Glomerular visceral epithelial cell (primary cell): ENCODE results near the gene PDE4D.
A peak's percentile ranks its signal among the peaks of the same experiment; 100 is the strongest.

ENCODE experiments used
- DNase-seq: peaks from one replicate; pipeline ENCODE4 v3.0.0-alpha.2; 2016; ENCODE audit errors: extremely low spot score

Gene PDE4D

GRCh38 chr5:59140133-59140532, 753.4 kb downstream of the PDE4D start:
- DNase-seq: no peak

DNA sequence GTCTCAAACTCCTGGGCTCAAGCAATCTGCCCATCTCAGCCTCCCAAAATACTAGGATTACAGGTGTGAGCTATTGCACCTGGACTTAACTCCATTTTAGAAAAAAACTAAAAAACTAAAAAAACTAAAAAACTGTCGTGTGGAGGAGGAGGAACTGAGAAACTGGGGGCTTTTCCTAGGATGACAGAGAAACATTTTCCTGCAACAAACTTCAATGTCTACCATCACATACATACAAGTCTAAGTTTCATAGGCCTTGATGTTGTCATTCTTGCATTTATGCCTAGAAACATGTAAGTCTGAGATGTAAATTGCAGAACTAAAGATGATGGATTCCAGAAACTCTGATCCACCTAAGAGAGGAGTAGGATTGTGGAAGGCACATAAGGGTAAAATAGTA, 753.8 kb downstream of the PDE4D start:
- DNase-seq: no peak

DNA sequence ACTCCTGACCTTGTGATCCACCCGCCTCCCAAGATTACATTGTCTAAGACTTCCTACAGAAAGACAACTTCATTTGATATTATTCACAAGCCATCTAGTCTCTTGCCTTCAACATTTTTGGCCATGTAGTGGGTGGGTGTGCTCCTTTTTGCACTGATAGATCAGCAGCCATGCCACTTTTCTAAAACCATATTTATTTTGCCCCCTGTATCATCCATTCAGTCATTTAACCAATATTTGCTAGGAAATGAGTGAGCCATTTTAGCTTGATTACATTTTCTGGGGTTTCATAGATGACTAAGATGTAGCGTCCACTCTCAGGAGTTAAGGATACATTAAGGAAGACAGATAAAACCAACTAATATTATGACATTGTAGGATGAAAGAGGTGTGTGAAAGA, 755.0 kb downstream of the PDE4D start:
- no peak for DNase-seq

- no peak for DNase-seq
These were observed 755.7 kb downstream of the PDE4D start for GRCh38 chr5:59137846-59138245.

GRCh38 chr5:59136549-59136948, 757.0 kb downstream of the PDE4D start:
- no peak for DNase-seq

- no peak for DNase-seq
These were observed 758.9 kb downstream of the PDE4D start for GRCh38 chr5:59134471-59135163.

DNA sequence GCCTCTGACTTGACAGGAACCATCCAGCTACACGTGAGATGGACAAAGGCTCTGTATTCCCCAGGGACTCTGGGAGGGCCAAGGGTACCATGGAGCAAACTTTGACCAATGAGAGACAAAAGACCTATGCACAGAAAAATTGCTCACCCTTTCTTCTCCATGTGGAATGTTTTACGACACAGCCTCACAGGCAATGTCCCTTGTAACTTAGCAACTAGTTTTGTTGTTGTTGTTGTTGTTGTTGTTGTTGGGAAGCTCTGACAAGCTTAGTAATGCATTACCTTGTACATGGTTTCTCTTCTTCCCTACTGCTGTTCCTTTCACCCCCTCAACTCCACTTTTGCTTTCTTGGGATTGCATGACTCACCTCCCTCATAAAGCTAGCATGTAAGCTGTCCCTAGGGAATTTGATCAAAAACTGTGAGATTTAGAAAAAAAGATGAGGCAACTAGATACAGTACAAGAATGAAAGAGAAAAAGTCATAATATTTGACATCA, 759.7 kb downstream of the PDE4D start:
- peak; percentile 9 for DNase-seq

DNA sequence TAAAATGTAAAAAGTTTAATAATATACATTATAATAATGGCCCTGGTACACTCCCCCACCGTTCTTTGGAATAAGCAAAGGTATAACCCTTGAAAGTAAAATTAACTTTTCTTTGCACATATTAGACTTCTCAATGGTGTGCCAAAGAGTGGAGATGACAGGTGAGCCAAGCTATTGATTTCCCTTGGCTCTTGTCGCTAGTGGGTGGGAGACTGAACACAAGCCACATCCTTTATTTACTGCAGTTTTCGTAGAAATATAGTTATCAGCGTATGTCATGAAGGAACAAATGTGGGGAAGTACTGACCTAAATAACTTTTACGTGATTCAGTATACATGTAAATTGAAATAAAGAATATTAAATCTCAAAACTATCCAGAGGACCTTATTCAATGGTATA, 761.4 kb downstream of the PDE4D start:
- no peak for DNase-seq

- no peak for DNase-seq
These were observed 763.1 kb downstream of the PDE4D start for GRCh38 chr5:59130431-59130830.

DNA sequence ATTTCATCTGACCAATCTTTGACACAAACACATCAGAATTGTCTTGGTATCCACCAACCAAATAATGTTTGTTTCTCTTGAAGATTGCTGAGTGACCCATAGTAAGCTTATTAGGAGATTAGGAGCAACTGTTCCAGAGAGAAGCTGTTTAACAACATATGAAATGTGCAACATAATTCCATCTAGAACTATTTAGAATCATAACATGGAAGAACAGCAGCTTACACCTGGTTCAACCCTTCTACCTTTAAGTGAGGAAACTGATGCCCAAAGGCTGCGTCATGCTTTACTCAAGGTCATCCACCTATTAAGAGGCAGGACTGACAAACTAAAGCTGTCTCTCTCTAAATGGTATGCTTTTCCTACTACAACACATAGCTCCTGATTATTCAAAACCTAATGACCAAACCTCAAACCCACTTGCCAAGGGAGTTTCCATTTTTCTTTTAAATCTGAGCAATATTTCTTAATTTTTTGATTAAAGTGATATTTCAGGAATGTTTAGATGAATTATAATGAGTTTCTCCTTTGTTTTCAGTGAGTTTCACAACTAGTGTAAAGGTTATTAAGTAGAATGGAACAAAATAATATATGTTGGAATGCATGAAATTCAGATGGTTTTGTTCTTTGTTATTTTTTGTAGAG, 764.8 kb downstream of the PDE4D start:
- DNase-seq: no peak

DNA sequence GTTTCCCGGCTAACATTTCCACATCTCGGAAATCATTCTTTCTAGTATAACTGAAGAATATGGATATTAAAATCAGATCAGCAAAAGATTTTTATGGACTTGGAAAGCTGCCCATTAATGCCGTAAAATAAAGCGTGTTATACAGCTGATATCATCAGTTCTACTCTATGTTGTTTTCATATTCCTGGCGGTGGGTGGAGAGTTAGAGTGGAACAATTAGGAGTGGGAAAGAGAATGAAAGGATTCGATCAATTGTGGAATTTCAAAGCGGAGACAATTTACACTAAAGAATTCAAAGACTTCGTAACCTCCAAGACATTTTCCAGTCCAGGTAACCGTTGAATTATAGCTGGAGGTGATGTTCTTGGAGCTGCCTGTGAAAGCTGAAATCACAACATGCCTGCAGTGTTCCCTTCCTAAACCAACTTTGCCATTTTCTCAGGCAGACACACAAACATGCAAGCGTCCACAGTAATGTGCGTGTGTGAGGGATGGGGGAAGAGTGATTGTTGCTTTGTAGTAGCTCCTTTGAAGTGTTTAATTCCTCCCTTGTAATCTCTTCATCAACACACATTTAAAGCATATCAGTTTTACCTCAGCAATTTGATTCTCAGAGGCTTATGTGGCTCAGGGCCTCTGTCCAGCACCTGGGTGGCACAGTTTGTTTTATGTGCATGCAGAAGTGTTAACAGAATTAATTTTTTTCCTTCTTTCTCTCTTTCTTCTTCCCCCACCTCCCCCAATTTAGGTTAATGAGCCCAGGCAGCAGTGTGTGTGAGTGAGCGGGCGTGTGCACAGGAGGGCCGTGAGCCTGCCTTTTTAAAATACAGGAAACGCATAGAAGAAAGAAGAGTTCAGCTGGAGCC, 766.6 kb downstream of the PDE4D start:
- no peak for DNase-seq

DNA sequence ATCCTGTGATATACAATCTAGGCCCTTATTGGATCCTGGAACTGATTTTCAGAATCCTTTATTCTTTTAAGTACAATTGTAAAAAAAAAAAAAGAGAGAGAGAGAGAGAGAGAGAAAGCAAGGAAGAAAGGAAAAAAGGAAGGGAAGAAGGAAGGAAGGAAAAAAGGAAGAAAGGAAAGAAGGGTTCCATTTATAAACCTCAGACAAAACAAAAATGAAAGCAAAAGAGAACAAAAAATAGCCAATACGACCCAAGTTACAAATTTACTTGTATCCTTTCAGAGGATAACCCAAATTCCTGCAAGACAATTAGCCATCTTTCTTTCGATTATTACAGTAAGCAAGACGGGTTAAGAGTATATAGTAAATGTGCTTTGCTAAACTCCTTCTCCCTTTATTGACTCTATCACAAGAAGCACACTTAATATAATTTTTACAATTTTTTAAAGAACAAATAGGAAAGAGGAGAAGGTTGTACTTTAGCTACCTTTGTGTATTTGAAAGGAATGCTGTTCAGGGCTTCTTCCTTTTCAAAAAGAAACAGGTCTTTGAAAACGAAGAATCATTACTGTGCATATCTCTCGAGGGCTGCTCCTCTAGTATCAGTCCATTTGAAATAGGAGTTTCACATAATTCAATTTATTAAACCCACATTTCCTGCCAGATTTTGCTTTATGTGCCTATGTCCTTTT, 767.4 kb downstream of the PDE4D start:
- DNase-seq: no peak

- DNase-seq: peak; percentile 18
These were observed 768.2 kb downstream of the PDE4D start for GRCh38 chr5:59125011-59125961.

DNA sequence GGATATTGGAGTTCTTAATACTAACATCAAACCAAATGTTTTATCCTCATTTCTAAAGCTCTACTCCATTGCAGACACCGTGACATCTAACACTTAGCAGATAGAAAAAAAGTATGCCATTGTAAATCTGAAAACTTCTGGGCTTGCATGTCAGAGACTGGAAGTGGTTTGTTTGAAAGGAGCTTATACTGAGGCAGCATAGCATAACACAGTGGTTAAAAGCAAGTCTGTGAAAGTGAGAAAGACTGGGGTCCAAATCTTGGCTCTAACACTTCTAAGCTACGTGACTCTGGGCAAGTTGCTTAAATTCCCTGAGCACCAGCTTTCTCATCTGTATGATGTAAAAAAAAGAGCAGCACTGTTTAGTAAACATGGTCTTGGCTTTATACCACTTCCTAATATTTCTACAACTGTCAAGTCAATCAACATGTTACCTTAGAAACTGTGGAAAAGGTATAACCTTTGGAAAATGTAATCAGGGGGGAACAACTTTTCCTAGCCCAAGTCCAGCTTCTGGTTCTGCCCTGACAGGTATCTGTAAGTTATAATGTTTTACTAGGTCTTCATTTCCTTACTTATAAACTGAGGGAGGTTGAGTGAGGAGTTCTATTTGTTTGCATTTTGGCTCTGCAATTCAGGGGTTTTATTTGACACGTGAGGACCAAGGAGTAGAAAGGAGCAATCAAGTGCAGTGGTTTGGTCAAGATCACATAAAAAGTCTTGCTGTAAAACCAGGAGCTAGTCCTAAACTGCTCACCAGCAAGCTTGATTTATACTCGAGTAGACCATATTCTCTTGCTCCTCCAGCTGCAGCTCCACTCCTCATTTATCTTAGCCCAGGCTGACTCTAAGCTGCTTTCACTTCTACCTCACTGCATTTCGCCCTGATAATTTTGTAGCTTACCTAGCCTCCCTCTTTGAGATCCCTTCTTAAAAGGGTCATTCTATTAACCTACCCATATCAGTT, 769.6 kb downstream of the PDE4D start:
- no peak for DNase-seq

DNA sequence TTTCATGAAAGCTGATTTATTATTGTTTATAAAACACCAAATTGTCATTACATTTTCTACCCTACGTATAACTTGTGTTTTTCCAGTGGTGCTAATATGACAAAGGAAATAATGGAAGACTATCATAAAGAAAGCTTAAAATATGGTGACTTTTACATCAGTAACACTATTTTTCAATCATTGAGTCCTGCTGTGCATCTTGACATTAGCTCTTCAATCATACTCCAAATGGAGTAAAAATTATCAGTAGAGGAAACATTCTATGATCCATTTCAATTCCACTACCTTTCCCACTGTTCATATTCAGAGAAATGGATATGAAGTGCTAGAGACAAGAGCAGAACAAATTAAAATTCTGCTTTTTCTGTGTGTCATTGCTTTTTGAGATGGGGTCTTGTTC, 774.0 kb downstream of the PDE4D start:
- no peak for DNase-seq

DNA sequence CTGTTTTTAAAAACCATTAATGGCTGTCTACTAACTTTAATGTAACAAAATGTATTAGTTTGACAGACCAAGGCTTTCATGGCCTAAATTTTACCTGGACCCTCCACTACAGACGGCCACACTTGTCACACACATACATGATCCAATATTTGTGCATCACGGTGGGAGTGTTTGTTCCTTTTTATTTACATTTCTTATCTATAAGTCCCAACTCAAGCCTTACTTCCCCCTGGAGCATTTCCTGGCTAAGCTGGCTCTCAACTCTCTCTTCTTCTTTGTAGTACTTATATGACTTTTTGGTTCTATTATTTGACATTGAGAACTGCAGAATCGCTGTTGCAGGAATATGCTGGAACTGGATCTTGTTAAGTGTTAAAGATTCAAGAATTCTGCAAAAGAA, 776.2 kb downstream of the PDE4D start:
- DNase-seq: no peak

DNA sequence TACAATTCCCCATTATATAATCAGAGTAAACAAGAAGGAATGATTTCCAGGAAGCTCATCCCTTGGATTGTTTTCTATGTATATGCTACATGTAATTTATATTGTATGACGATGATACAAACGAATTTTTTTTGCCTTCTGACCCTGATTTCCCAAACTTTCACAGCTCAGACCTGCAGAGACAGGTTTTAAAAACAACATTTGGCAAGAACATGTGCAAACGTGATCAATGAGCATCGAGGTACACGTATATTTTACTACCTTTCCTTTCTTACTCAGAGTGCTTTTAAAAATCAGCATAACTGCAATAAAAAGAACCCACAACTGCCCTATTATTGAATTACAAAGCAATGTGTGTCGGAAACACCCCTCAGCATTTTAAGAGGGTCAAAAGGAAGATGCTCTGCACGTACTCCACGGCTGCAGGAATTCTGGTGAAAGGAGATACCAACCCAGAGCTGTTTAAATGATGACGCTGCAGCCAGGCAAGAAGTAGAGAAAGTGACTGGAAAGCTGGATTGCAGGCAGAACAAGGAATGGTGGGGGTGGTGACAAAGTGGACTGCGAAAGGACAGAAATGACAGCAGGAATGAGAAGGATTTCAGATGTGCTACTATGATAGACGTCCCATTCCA, 777.2 kb downstream of the PDE4D start:
- DNase-seq: no peak

DNA sequence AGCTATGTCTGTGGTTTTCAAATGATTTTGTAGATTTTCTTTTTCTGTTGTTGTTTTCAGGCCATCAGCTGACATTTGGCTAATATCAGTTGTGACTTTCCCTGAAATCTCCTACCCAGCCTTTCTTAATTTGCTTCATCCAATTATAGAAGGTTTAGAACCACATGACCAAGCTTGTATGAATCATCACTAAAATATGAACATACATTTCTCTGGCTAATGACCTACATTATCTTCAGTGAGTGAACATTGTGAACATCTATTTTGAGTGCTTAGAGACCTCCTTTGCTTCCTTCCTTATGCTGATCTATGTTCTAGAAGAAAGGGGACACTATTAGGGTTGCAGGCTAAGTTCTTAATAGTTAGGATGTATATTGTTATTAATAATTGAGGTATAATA, 778.2 kb downstream of the PDE4D start:
- DNase-seq: peak; percentile 22

GRCh38 chr5:59109383-59109782, 784.1 kb downstream of the PDE4D start:
- no peak for DNase-seq
